A549 (cell line): ENCODE results near the gene CARMIL3. TPM values are rescaled to one million over a fixed set of nuclear protein-coding genes. Genes with fewer than 3 reads are reported as not detected.

Experiments
- ATAC-seq, 2 experiments: fragments of 200-7000 bp in 1 of 2; fragments of >200 bp in 1 of 2; cut with Nextera tagmentation in 1 of 2; cut with Tn5 transposase in 1 of 2; 3 replicates each; pipeline versions ENCODE4 v1.8.0 to v1.9.1; 2018 to 2020; ENCODE audit warnings: mild to moderate bottlenecking in 1 of 2, moderate library complexity in 1 of 2
- CTCF ChIA-PET: fragments of 300-600 bp; sonication (Branson Sonifier 250); formaldehyde crosslinking; extraction: SDS; loops from one replicate; lab custom pipeline; 2021; ENCODE audit warnings: antibody characterized with exemption, inconsistent platforms; lab: Yijun Ruan, JAX
- POLR2A ChIA-PET: fragments of 350-600 bp; formaldehyde crosslinking; extraction: SDS; loops from one replicate; lab custom pipeline; 2021; ENCODE audit warnings: antibody characterized with exemption, inconsistent platforms; lab: Yijun Ruan, JAX
- DNase-seq, 2 experiments: peaks; one replicate each; pipeline versions ENCODE4 v3.0.0 to v3.0.0-alpha.2; 2011 to 2016; ENCODE audit warnings: low read depth in 1 of 2, low spot score in 1 of 2
- FAIRE-seq: peaks from 2 replicates; lab custom pipeline; 2011; peaks lifted over from hg19 to GRCh38; lab: Jason Lieb, UNC
- H3K27ac ChIP-seq, 2 experiments: fragments of >200 bp; sonication (Bioruptor Twin); formaldehyde crosslinking; 3 replicates each; pipeline ENCODE4 v1.5.1; 2016 to 2017
- H3K4me1 ChIP-seq: fragments of >200 bp; sonication (Bioruptor Twin); formaldehyde crosslinking; 3 replicates; pipeline ENCODE4 v1.6.1; 2016
- H3K4me2 ChIP-seq: fragments of >200 bp; sonication (Bioruptor Twin); formaldehyde crosslinking; 3 replicates; pipeline ENCODE4 v1.6.1; 2016
- H3K4me3 ChIP-seq: fragments of >200 bp; sonication (Bioruptor Twin); formaldehyde crosslinking; 3 replicates; pipeline ENCODE4 v1.5.1; 2016
- H3K9me3 ChIP-seq: fragments of >200 bp; sonication (Bioruptor Twin); formaldehyde crosslinking; 3 replicates; pipeline ENCODE4 v1.6.1; 2016
- ATOH8 ChIP-seq: fragments of 250-450 bp; sonication (Bioruptor Pico); IDR thresholded peaks from 2 replicates; pipeline ENCODE4 v1.5.0; 2020; ENCODE audit warnings: low read depth, mild to moderate bottlenecking, moderate library complexity
- CEBPB ChIP-seq, 2 experiments: fragments of >200 bp in 1 of 2; sonication (Bioruptor Twin) in 1 of 2; formaldehyde crosslinking in 1 of 2; IDR thresholded peaks; 2 replicates each; pipeline ENCODE4 v1.6.1; 2012 to 2016
- CHD2 ChIP-seq: fragments of 150-350 bp; IDR thresholded peaks from 2 replicates; pipeline ENCODE4 v1.6.1; 2014; ENCODE audit warnings: low read length; ENCODE audit not compliant: partially characterized antibody
- CHD4 ChIP-seq: fragments of 200-600 bp; sonication (generic); IDR thresholded peaks from 2 replicates; pipeline ENCODE4 v1.6.1; 2016; ENCODE audit warnings: antibody characterized with exemption, mild to moderate bottlenecking, borderline replicate concordance
- E2F6 ChIP-seq: IDR thresholded peaks from 2 replicates; pipeline ENCODE4 v1.6.1; 2012; ENCODE audit warnings: low read depth, borderline replicate concordance
- EHF ChIP-seq: fragments of 250-450 bp; sonication (Bioruptor Pico); IDR thresholded peaks from 2 replicates; pipeline ENCODE4 v1.5.0; 2020; ENCODE audit warnings: mild to moderate bottlenecking
- EHMT2 ChIP-seq: fragments of 200-600 bp; sonication (generic); IDR thresholded peaks from 2 replicates; pipeline ENCODE4 v1.6.1; 2016; ENCODE audit warnings: antibody characterized with exemption, low read depth, mild to moderate bottlenecking, moderate library complexity
- ESRRA ChIP-seq: fragments of 150-350 bp; IDR thresholded peaks from 2 replicates; pipeline ENCODE4 v1.6.1; 2014; ENCODE audit warnings: mild to moderate bottlenecking, low read length, borderline replicate concordance
- FOSB ChIP-seq: fragments of 250-450 bp; sonication (Bioruptor Pico); IDR thresholded peaks from 2 replicates; pipeline ENCODE4 v1.5.0; 2020; ENCODE audit warnings: mild to moderate bottlenecking, moderate library complexity
- FOSL2 ChIP-seq, 2 experiments: fragments of 450-650 bp in 1 of 2; fragments of >200 bp in 1 of 2; sonication (Bioruptor Twin) in 1 of 2; formaldehyde crosslinking; IDR thresholded peaks; 2 replicates each; pipeline versions ENCODE4 v1.5.0 to v1.6.1; 2016 to 2020; ENCODE audit warnings: mild to moderate bottlenecking in 1 of 2, moderate library complexity in 1 of 2
- GATA3 ChIP-seq: IDR thresholded peaks from 2 replicates; pipeline ENCODE4 v1.6.1; 2012; ENCODE audit warnings: borderline replicate concordance
- HEYL ChIP-seq: fragments of 250-450 bp; sonication (Bioruptor Pico); IDR thresholded peaks from 2 replicates; pipeline ENCODE4 v1.8.0; 2021; ENCODE audit warnings: mild to moderate bottlenecking, moderate library complexity
- HOXA7 ChIP-seq: fragments of 250-450 bp; sonication (Bioruptor Pico); IDR thresholded peaks from 2 replicates; pipeline ENCODE4 v1.5.0; 2020; ENCODE audit warnings: mild to moderate bottlenecking, moderate library complexity
- HOXB5 ChIP-seq: fragments of 250-450 bp; sonication (Bioruptor Pico); IDR thresholded peaks from 2 replicates; pipeline ENCODE4 v1.5.0; 2020; ENCODE audit warnings: mild to moderate bottlenecking, moderate library complexity
- KDM5A ChIP-seq: fragments of 200-600 bp; sonication (generic); IDR thresholded peaks from 2 replicates; pipeline ENCODE4 v1.6.1; 2016; ENCODE audit warnings: antibody characterized with exemption, mild to moderate bottlenecking
- MAFK ChIP-seq: fragments of 450-650 bp; IDR thresholded peaks from 2 replicates; pipeline ENCODE4 v1.6.1; 2014; ENCODE audit not compliant: partially characterized antibody
- MAX ChIP-seq: IDR thresholded peaks from 2 replicates; pipeline ENCODE4 v1.6.1; 2012
- MYC ChIP-seq: IDR thresholded peaks from 2 replicates; pipeline ENCODE4 v1.6.1; 2012; ENCODE audit warnings: mild to moderate bottlenecking, inconsistent platforms, low read length, improper control_type of control experiment, borderline replicate concordance
- RAD21 ChIP-seq, 2 experiments: fragments of >200 bp in 1 of 2; sonication (Bioruptor Twin) in 1 of 2; formaldehyde crosslinking in 1 of 2; IDR thresholded peaks in 1 of 2; conservative IDR thresholded peaks in 1 of 2; 2 replicates in 1 of 2; 3 replicates in 1 of 2; pipeline ENCODE4 v1.6.1; 2012 to 2018; ENCODE audit warnings: inconsistent platforms in 1 of 2
- RARB ChIP-seq: fragments of 250-450 bp; sonication (Bioruptor Pico); IDR thresholded peaks from 2 replicates; pipeline ENCODE4 v1.8.0; 2021; ENCODE audit warnings: mild to moderate bottlenecking, moderate library complexity
- SMC3 ChIP-seq: fragments of >200 bp; sonication (Bioruptor Twin); formaldehyde crosslinking; IDR thresholded peaks from 3 replicates; pipeline ENCODE4 v1.6.1; 2018; ENCODE audit warnings: inconsistent platforms
- SREBF2 ChIP-seq: fragments of 450-650 bp; IDR thresholded peaks from 2 replicates; pipeline ENCODE4 v1.6.1; 2014; ENCODE audit warnings: mild to moderate bottlenecking, moderate library complexity
- TFCP2L1 ChIP-seq: fragments of 250-450 bp; sonication (Bioruptor Pico); IDR thresholded peaks from 2 replicates; pipeline ENCODE4 v1.5.0; 2021; ENCODE audit warnings: mild to moderate bottlenecking
- ZC3H11A ChIP-seq: fragments of 450-650 bp; IDR thresholded peaks from 2 replicates; pipeline ENCODE4 v1.6.1; 2014; ENCODE audit warnings: antibody characterized with exemption, mild to moderate bottlenecking
- ZNF302 ChIP-seq: fragments of 250-450 bp; sonication (Bioruptor Pico); IDR thresholded peaks from 2 replicates; pipeline ENCODE4 v1.9.0; 2021; ENCODE audit warnings: inconsistent platforms, mild to moderate bottlenecking, moderate library complexity
- WGBS: methylation state at CpG from one replicate; pipeline ENCODE4 v1.1.6; 2017; ENCODE audit errors: missing lambda C conversion rate; 5-methylcytosine and 5-hydroxymethylcytosine counted together
- polyA plus RNA-seq, 4 experiments: library from polyadenylated mRNA; depleted of rRNA in 3 of 4; stranded (reverse); fragments of >200 nt; fragmentation: RNase III in 1 of 4; extraction: RNeasy Plus Mini Kit Qiagen cat#74134 plus additional on column Dnase treatment in 1 of 4; gene quantifications; 2 replicates in 3 of 4; 3 replicates in 1 of 4; pipeline ENCODE4 v1.2.3, GENCODE V29; 2011 to 2017
- TF ChIP-seq, protein P1 (sequence below): fragments of >200 bp; sonication (Bioruptor Twin); formaldehyde crosslinking; IDR thresholded peaks from 3 replicates; pipeline ENCODE4 v1.5.1; 2016
- TF ChIP-seq, protein P2 (sequence below): fragments of 200-600 bp; sonication (generic); IDR thresholded peaks from 2 replicates; pipeline ENCODE4 v1.6.1; 2016; ENCODE audit warnings: antibody characterized with exemption, mild to moderate bottlenecking, moderate library complexity

CARMIL3 gene
- polyA plus RNA-seq, 2 of the 4 experiments (the other 2 are of a cell fraction) = 0.45 to 0.98 TPM

DNA sequence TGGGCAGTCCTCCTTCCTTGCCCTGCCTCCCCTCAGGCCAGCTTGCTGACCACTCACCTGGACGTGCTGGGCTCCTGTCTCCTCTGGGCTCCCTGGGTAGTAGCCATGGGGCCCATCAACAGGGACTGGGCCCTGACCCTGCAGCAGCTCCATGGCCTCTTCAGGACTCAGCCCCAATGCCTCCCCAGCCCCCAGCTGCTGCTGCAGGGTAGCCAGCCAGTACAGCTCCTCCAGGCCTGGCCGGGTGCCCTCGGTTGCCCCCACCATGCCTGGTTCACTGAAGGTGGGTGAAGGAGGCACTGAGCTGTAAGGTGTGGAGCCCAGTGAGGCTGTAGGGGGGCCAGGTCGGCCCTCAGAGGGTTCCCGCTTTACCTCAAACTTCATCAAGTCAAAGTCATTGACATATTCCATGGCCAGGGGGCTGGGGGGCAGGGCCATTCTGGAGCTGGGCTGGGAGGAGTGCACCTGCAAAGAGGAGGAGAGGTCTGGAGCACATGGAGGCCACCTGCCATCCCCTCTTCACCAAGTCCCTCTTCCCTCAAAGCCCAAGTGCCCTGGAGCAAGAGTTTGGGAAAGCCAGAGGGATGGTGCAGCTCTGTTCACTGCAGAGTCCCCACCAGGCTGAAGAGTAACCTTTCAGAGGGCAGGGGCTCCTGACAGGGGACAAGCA, 30.7 kb downstream of the CARMIL3 start:
- CTCF ChIA-PET = interaction anchor here (0.7 to 8.4 kb wide), 5 partner anchors 10 to 28 kb away, joined by 3 to 106 read pairs (median 5); partner anchors contain the start of gene PCK2
- no peak for DNase-seq
- POLR2A ChIA-PET = interaction anchor here (1.3 kb wide), 1 partner anchor 11 kb away, joined by 4 read pairs; the partner anchor contains the start of gene PCK2
- 87% methylated on average over 3 of the region's 5 CpGs for WGBS
- Histone ChIP-seq H3K4me3 (no peak overlapping the region), H3K9me3 (no peaks in the 10 kb centered on the region), H3K27ac (peak overlapping the region in 1 of 2 experiments; percentile 92; a peak in 1 of 6 replicates), H3K4me1 (peaks cover 15% of the 10 kb centered on the region), H3K4me2 (no peak overlapping the region)
- ATAC-seq = no peak
- TF ChIP-seq HEYL (no peak), CHD4 (no peak), CEBPB (IDR thresholded peaks at IDR 0.05) (no peak), GATA3 (no peak), EHF (CRISPR knock-in tag) (no peak), SREBF2 (no peak), E2F6 (no peak), ESRRA (no peak), FOSL2 (IDR thresholded peaks at IDR 0.05) (no peak), FOSL2 (CRISPR knock-in tag; IDR thresholded peaks at IDR 0.05) (no peak), KDM5A (no peak), CHD2 (no peak), ZNF302 (CRISPR knock-in tag) (no peak), HOXA7 (no peak), ZC3H11A (no peak), MAX (no peak)
- TF ChIP-seq, protein P1, sequence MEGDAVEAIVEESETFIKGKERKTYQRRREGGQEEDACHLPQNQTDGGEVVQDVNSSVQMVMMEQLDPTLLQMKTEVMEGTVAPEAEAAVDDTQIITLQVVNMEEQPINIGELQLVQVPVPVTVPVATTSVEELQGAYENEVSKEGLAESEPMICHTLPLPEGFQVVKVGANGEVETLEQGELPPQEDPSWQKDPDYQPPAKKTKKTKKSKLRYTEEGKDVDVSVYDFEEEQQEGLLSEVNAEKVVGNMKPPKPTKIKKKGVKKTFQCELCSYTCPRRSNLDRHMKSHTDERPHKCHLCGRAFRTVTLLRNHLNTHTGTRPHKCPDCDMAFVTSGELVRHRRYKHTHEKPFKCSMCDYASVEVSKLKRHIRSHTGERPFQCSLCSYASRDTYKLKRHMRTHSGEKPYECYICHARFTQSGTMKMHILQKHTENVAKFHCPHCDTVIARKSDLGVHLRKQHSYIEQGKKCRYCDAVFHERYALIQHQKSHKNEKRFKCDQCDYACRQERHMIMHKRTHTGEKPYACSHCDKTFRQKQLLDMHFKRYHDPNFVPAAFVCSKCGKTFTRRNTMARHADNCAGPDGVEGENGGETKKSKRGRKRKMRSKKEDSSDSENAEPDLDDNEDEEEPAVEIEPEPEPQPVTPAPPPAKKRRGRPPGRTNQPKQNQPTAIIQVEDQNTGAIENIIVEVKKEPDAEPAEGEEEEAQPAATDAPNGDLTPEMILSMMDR = no peak
- no peak for FAIRE-seq

DNA sequence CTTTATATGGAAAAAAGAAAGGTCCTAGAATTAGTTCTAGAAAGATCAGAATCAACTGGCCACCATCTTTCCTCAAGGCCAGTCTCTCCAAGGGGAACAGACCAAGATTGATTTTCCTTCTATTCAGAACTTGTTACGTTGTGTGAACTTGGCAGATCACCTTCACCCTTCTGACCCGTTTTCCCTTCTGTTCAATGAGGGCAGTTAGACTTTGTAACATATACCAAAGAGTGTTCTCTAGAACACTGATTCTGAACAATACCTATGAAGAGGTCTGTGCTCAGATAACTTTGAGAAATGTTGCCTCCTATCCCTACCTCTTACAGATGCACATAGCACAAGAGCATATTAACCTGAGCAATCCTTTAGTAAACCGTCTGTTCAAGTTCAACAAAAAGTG, 31.7 kb downstream of the CARMIL3 start:
- ChIA-PET CTCF (interaction anchor here (0.7 to 8.4 kb wide), 4 partner anchors 15 to 27 kb away, joined by 3 to 106 read pairs (median 4); no protein-coding TSS in a partner anchor), POLR2A (no interaction called here)
- H3K4me2 ChIP-seq = no peak overlapping the region
- no peak overlapping the region for H3K4me3 ChIP-seq
- ATAC-seq (no peak), FAIRE-seq (no peak), DNase-seq (no peak)
- 67% methylated on average over 3 of the region's 3 CpGs for WGBS
- peaks cover 15% of the 10 kb centered on the region for H3K4me1 ChIP-seq
- H3K9me3 ChIP-seq = no peaks in the 10 kb centered on the region
- TF ChIP-seq HEYL (no peak), SMC3 (no peak), RARB (no peak), ZC3H11A (no peak), FOSL2 (IDR thresholded peaks at IDR 0.05) (no peak), FOSL2 (CRISPR knock-in tag; IDR thresholded peaks at IDR 0.05) (no peak), E2F6 (no peak), MAX (no peak), TFCP2L1 (CRISPR knock-in tag) (no peak), ATOH8 (CRISPR knock-in tag) (no peak), CEBPB (IDR thresholded peaks at IDR 0.05) (no peak), HOXB5 (CRISPR knock-in tag) (no peak), FOSB (CRISPR knock-in tag) (no peak), MYC (no peak), RAD21 (conservative IDR thresholded peaks at IDR 0.05 in 1 of 2, IDR thresholded peaks at IDR 0.05 in 1 of 2) (no peak), GATA3 (no peak), MAFK (no peak), KDM5A (no peak), EHMT2 (no peak)
- TF ChIP-seq, protein P2, sequence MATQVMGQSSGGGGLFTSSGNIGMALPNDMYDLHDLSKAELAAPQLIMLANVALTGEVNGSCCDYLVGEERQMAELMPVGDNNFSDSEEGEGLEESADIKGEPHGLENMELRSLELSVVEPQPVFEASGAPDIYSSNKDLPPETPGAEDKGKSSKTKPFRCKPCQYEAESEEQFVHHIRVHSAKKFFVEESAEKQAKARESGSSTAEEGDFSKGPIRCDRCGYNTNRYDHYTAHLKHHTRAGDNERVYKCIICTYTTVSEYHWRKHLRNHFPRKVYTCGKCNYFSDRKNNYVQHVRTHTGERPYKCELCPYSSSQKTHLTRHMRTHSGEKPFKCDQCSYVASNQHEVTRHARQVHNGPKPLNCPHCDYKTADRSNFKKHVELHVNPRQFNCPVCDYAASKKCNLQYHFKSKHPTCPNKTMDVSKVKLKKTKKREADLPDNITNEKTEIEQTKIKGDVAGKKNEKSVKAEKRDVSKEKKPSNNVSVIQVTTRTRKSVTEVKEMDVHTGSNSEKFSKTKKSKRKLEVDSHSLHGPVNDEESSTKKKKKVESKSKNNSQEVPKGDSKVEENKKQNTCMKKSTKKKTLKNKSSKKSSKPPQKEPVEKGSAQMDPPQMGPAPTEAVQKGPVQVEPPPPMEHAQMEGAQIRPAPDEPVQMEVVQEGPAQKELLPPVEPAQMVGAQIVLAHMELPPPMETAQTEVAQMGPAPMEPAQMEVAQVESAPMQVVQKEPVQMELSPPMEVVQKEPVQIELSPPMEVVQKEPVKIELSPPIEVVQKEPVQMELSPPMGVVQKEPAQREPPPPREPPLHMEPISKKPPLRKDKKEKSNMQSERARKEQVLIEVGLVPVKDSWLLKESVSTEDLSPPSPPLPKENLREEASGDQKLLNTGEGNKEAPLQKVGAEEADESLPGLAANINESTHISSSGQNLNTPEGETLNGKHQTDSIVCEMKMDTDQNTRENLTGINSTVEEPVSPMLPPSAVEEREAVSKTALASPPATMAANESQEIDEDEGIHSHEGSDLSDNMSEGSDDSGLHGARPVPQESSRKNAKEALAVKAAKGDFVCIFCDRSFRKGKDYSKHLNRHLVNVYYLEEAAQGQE = no peak
- no peak overlapping the region for H3K27ac ChIP-seq
